H9 (cell line): Measurements from ENCODE around the gene MRPS27. TPM values are rescaled to one million over a fixed set of nuclear protein-coding genes. Genes with fewer than 3 reads are reported as not detected.

Experiments used
- DNase-seq: peaks from one replicate; pipeline ENCODE4 v3.0.0-alpha.2; 2017
- H2AFZ ChIP-seq: one replicate; pipeline ENCODE4 v1.6.1; 2013; ENCODE audit warnings: mild to moderate bottlenecking, low read length, control low read depth, moderate library complexity
- H2AK5ac ChIP-seq: 2 replicates; pipeline ENCODE4 v1.6.1; 2013; ENCODE audit warnings: low read length, control low read depth, mixed read lengths; ENCODE audit not compliant: insufficient read length
- H2BK120ac ChIP-seq: one replicate; pipeline ENCODE4 v1.6.1; 2013; ENCODE audit warnings: low read depth, mild to moderate bottlenecking, low read length, control low read depth, inconsistent platforms; ENCODE audit not compliant: poor library complexity, severe bottlenecking
- H2BK12ac ChIP-seq: 2 replicates; pipeline ENCODE4 v1.6.1; 2013; ENCODE audit warnings: low read length, control low read depth, mixed read lengths, low read depth; ENCODE audit not compliant: insufficient read length
- H2BK15ac ChIP-seq: 2 replicates; pipeline ENCODE4 v1.6.1; 2013; ENCODE audit warnings: low read depth, low read length, control low read depth
- H2BK20ac ChIP-seq: one replicate; pipeline ENCODE4 v1.6.1; 2013; ENCODE audit warnings: low read depth, mild to moderate bottlenecking, low read length, control low read depth, inconsistent platforms; ENCODE audit not compliant: poor library complexity, severe bottlenecking
- H2BK5ac ChIP-seq: 2 replicates; pipeline ENCODE4 v1.6.1; 2013; ENCODE audit warnings: low read length, control low read depth, mixed read lengths; ENCODE audit not compliant: insufficient read length
- H3K14ac ChIP-seq: 2 replicates; pipeline ENCODE4 v1.6.1; 2013; ENCODE audit warnings: low read length, control low read depth; ENCODE audit not compliant: insufficient read depth
- H3K18ac ChIP-seq: 2 replicates; pipeline ENCODE4 v1.6.1; 2013; ENCODE audit warnings: low read depth, mild to moderate bottlenecking, mixed read lengths, low read length, control low read depth; ENCODE audit not compliant: insufficient read length
- H3K23ac ChIP-seq: 2 replicates; pipeline ENCODE4 v1.6.1; 2013; ENCODE audit warnings: low read length, control low read depth, mixed read lengths, low read depth; ENCODE audit not compliant: insufficient read length
- H3K23me2 ChIP-seq: 2 replicates; pipeline ENCODE4 v1.6.1; 2013; ENCODE audit warnings: low read depth, mild to moderate bottlenecking, mixed read lengths, low read length, control low read depth; ENCODE audit not compliant: insufficient read length, poor library complexity, severe bottlenecking
- H3K27ac ChIP-seq: 2 replicates; pipeline ENCODE4 v1.5.1; 2013; ENCODE audit warnings: low read length, control low read depth, mixed read lengths, low read depth; ENCODE audit not compliant: insufficient read length
- H3K27me3 ChIP-seq: 2 replicates; pipeline ENCODE4 v1.6.1; 2013; ENCODE audit warnings: low read length, control low read depth, inconsistent platforms; ENCODE audit not compliant: insufficient read depth
- H3K4ac ChIP-seq: 2 replicates; pipeline ENCODE4 v1.6.1; 2013; ENCODE audit warnings: low read depth, mild to moderate bottlenecking, control low read depth, inconsistent platforms, low read length, moderate library complexity
- H3K4me1 ChIP-seq: 2 replicates; pipeline ENCODE4 v1.6.1; 2013; ENCODE audit warnings: low read length, control low read depth, inconsistent platforms; ENCODE audit not compliant: insufficient read depth
- H3K4me2 ChIP-seq: 2 replicates; pipeline ENCODE4 v1.6.1; 2013; ENCODE audit warnings: low read length, control low read depth, mixed read lengths; ENCODE audit not compliant: insufficient read length, insufficient read depth
- H3K56ac ChIP-seq: 2 replicates; pipeline ENCODE4 v1.6.1; 2013; ENCODE audit warnings: low read depth, mild to moderate bottlenecking, mixed read lengths, low read length, control low read depth; ENCODE audit not compliant: insufficient read length
- H3K79me1 ChIP-seq: 2 replicates; pipeline ENCODE4 v1.6.1; 2013; ENCODE audit warnings: low read depth, mild to moderate bottlenecking, moderate library complexity, low read length, control low read depth, inconsistent platforms; ENCODE audit not compliant: insufficient read depth, poor library complexity, severe bottlenecking
- H3K79me2 ChIP-seq: 2 replicates; pipeline ENCODE4 v1.6.1; 2013; ENCODE audit warnings: low read length, control low read depth, inconsistent platforms; ENCODE audit not compliant: insufficient read depth
- H3K9ac ChIP-seq: 2 replicates; pipeline ENCODE4 v1.6.1; 2013; ENCODE audit warnings: low read length, control low read depth, mixed read lengths; ENCODE audit not compliant: insufficient read length; ENCODE audit errors: extremely low read depth
- H3K9me3 ChIP-seq: one replicate; pipeline ENCODE4 v1.6.1; 2013; ENCODE audit warnings: low read depth, low read length, inconsistent platforms; ENCODE audit not compliant: control insufficient read depth
- H3T11ph ChIP-seq: one replicate; pipeline ENCODE4 v1.6.1; 2013; ENCODE audit warnings: mild to moderate bottlenecking, low read length, control low read depth, inconsistent platforms
- H4K20me1 ChIP-seq: one replicate; pipeline ENCODE4 v1.6.1; 2013; ENCODE audit not compliant: control insufficient read depth, insufficient read length, insufficient read depth
- H4K5ac ChIP-seq: 2 replicates; pipeline ENCODE4 v1.6.1; 2013; ENCODE audit warnings: low read depth, mild to moderate bottlenecking, mixed read lengths, low read length, control low read depth; ENCODE audit not compliant: insufficient read length
- H4K8ac ChIP-seq: replicated peaks from 2 replicates; pipeline ENCODE4 v1.6.1; 2013; ENCODE audit warnings: low read length, control low read depth, mixed read lengths, low read depth; ENCODE audit not compliant: insufficient read length
- H4K91ac ChIP-seq: 2 replicates; pipeline ENCODE4 v1.6.1; 2013; ENCODE audit warnings: low read depth, mild to moderate bottlenecking, moderate library complexity, mixed read lengths, low read length, control low read depth; ENCODE audit not compliant: insufficient read length
- H3K27ac Mint-ChIP-seq, 3 experiments: 2 replicates in 2 of 3; 3 replicates in 1 of 3; pipeline ENCODE4 v1.8.0; 2020 to 2021; ENCODE audit warnings: mixed read lengths in 3 of 3, mild to moderate bottlenecking in 1 of 3, moderate library complexity in 1 of 3
- H3K27me3 Mint-ChIP-seq: 2 replicates; pipeline ENCODE4 v1.8.0; 2021; ENCODE audit warnings: low read depth, mild to moderate bottlenecking, moderate library complexity, mixed read lengths
- H3K36me3 Mint-ChIP-seq, 3 experiments: 2 replicates in 2 of 3; 3 replicates in 1 of 3; pipeline ENCODE4 v1.8.0; 2020 to 2021; ENCODE audit warnings: low read depth in 3 of 3, mixed read lengths in 3 of 3; ENCODE audit not compliant: insufficient read depth in 1 of 3
- H3K4me1 Mint-ChIP-seq, 2 experiments: 2 replicates each; pipeline ENCODE4 v1.8.0; 2020; ENCODE audit warnings: mixed read lengths in 2 of 2
- H3K4me3 Mint-ChIP-seq, 2 experiments: 2 replicates in 1 of 2; 3 replicates in 1 of 2; pipeline ENCODE4 v1.8.0; 2020 to 2021; ENCODE audit warnings: mild to moderate bottlenecking in 2 of 2, mixed read lengths in 2 of 2, moderate library complexity in 1 of 2
- H3K9me3 Mint-ChIP-seq, 2 experiments: 2 replicates in 1 of 2; 3 replicates in 1 of 2; pipeline ENCODE4 v1.8.0; 2020; ENCODE audit warnings: mild to moderate bottlenecking in 2 of 2, mixed read lengths in 2 of 2, moderate library complexity in 1 of 2
- total RNA-seq: library from RNA; stranded (reverse); gene quantifications from 2 replicates; pipeline ENCODE4 v1.2.1, GENCODE V29; 2021
- TF ChIP-seq, protein P1 (sequence below): fragments of 200-600 bp; sonication (generic); conservative IDR thresholded peaks from 3 replicates; pipeline ENCODE4 v1.8.0; 2021; ENCODE audit warnings: antibody characterized with exemption, mild to moderate bottlenecking

MRPS27 gene
- total RNA-seq, 1 experiment from 2014 or later, result 83.3 TPM

DNA sequence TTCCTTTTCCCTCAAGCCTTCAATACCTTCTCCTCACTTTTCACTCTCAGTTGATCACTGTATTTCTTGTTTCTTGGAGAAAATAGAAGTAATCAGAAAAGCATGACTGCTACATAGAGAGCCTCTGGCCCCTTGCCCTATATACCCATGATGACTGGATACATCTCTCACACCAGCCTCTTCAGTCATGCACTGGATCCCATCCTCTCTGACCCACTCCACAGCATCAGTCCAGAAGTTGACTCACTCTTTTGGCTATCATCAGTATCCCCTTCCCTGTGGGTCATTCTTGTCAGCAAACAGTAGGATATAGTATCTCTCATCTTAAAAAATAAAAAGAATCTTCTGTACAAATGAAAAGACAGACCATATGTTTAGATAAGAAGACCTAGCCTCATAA, 33.0 kb upstream of the MRPS27 start:
- Mint-ChIP-seq H3K4me1 (no peaks in the 10 kb centered on the region), H3K27ac (no peak overlapping the region), H3K4me3 (no peak overlapping the region), H3K27me3 (no peaks in the 10 kb centered on the region), H3K36me3 (peaks cover 0 to under 1% (median under 1%) of the 10 kb centered on the region in 3 experiments; a peak in 3 of 7 replicates), H3K9me3 (no peaks in the 10 kb centered on the region)
- no peak overlapping the region for H3K18ac ChIP-seq
- H2BK20ac ChIP-seq, result no peak overlapping the region
- TF ChIP-seq, protein P1, sequence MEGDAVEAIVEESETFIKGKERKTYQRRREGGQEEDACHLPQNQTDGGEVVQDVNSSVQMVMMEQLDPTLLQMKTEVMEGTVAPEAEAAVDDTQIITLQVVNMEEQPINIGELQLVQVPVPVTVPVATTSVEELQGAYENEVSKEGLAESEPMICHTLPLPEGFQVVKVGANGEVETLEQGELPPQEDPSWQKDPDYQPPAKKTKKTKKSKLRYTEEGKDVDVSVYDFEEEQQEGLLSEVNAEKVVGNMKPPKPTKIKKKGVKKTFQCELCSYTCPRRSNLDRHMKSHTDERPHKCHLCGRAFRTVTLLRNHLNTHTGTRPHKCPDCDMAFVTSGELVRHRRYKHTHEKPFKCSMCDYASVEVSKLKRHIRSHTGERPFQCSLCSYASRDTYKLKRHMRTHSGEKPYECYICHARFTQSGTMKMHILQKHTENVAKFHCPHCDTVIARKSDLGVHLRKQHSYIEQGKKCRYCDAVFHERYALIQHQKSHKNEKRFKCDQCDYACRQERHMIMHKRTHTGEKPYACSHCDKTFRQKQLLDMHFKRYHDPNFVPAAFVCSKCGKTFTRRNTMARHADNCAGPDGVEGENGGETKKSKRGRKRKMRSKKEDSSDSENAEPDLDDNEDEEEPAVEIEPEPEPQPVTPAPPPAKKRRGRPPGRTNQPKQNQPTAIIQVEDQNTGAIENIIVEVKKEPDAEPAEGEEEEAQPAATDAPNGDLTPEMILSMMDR, result no peak
- H2AFZ ChIP-seq, result no peak overlapping the region
- H4K20me1 ChIP-seq, result no peaks in the 10 kb centered on the region
- H2BK15ac ChIP-seq, result no peak overlapping the region
- no peak overlapping the region for H4K5ac ChIP-seq
- H3K4ac ChIP-seq, result no peak overlapping the region
- H3K14ac ChIP-seq, result no peak overlapping the region
- no peaks in the 10 kb centered on the region for H3K27me3 ChIP-seq
- no peak overlapping the region for H3K27ac ChIP-seq
- no peak overlapping the region for H4K8ac ChIP-seq
- no peaks in the 10 kb centered on the region for H3K79me2 ChIP-seq
- no peak for DNase-seq
- no peak overlapping the region for H2AK5ac ChIP-seq
- no peak overlapping the region for H3K56ac ChIP-seq
- H2BK5ac ChIP-seq, result no peak overlapping the region
- no peak overlapping the region for H3K23ac ChIP-seq
- H3K4me1 ChIP-seq, result no peaks in the 10 kb centered on the region
- H3K9ac ChIP-seq, result no peak overlapping the region
- no peaks in the 10 kb centered on the region for H3K23me2 ChIP-seq
- no peak overlapping the region for H2BK12ac ChIP-seq
- no peak overlapping the region for H2BK120ac ChIP-seq
- H3K9me3 ChIP-seq, result no peaks in the 10 kb centered on the region
- no peak overlapping the region for H4K91ac ChIP-seq
- H3K79me1 ChIP-seq, result no peaks in the 10 kb centered on the region
- H3K4me2 ChIP-seq, result no peak overlapping the region
- no peak overlapping the region for H3T11ph ChIP-seq
